Lower leg skin (tissue), 3 donors: ENCODE data around the gene SHD.

Source experiments
- POLR2A ChIP-seq, 2 donors: fragments of 450-650 bp; IDR thresholded peaks; one replicate each; pipeline ENCODE4 v1.6.1; 2016 to 2017; ENCODE audit warnings: antibody characterized with exemption in 2 of 2, mild to moderate bottlenecking in 1 of 2, moderate library complexity in 1 of 2
- TF ChIP-seq, protein P1 (sequence below), 3 donors: fragments of 450-650 bp; IDR thresholded peaks; one replicate each; pipeline ENCODE4 v1.5.1; 2016; ENCODE audit warnings: antibody characterized with exemption in 3 of 3, mild to moderate bottlenecking in 3 of 3, moderate library complexity in 2 of 3

DNA sequence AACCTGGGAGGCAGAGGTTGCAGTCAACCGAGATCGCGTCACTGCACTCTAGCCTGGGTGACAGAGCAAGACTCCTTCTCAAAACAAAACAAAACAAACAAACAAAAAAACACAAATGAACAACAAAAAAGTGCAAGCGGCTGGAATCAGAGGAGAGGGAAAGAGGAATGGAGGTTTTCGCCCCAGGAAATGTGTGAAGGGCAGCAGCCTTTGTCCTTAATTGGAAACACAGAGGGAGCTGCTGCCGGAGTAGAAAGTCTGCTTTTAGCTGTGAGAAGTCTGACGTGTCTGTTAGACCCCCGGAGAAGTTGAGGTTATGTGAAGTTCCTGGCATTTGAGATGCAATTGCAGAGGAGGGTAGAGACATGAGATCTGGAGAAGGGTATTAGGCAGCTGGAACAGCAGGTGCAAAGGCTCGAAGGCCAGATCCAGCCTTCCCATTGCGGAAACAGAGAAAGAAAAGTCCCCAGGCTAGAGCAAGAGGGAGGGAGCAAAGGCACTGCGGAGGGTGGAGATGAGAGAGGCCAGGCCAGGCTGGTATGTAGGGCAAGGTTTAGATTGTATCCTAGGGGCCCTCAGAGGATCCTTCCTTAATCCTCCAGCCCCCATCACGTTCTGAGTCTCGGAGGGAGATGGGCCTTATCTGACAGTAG, 22.6 kb downstream of the SHD start:
- TF ChIP-seq, protein P1, sequence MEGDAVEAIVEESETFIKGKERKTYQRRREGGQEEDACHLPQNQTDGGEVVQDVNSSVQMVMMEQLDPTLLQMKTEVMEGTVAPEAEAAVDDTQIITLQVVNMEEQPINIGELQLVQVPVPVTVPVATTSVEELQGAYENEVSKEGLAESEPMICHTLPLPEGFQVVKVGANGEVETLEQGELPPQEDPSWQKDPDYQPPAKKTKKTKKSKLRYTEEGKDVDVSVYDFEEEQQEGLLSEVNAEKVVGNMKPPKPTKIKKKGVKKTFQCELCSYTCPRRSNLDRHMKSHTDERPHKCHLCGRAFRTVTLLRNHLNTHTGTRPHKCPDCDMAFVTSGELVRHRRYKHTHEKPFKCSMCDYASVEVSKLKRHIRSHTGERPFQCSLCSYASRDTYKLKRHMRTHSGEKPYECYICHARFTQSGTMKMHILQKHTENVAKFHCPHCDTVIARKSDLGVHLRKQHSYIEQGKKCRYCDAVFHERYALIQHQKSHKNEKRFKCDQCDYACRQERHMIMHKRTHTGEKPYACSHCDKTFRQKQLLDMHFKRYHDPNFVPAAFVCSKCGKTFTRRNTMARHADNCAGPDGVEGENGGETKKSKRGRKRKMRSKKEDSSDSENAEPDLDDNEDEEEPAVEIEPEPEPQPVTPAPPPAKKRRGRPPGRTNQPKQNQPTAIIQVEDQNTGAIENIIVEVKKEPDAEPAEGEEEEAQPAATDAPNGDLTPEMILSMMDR (IDR thresholded peaks at IDR 0.05) = no peak
- TF ChIP-seq POLR2A (IDR thresholded peaks at IDR 0.05) = no peak
